ENCODE measurements around the gene MCRIP2.

GRCh38 chr16:634996-635395 lies 6.6 kb upstream of the MCRIP2 start:
- TF ChIP-seq CTCF (IDR thresholded peaks at IDR 0.05) = no peak
- no peak for TF ChIP-seq ZFX (IDR thresholded peaks at IDR 0.05; ENCODE audit: borderline replicate concordance)

Measured in 22Rv1 (cell line).